ENCODE data around the gene SMARCD3. TPM values are rescaled to one million over a fixed set of nuclear protein-coding genes. Genes with fewer than 3 reads are reported as not detected.

The SMARCD3 gene
- total and polyA plus RNA-seq, 9 of the 15 experiments (the other 6 are each of a cell fraction or from before 2014, with no cell fraction given) = 0.43 to 3.6 (median 2.6) TPM

- TF ChIP-seq KLF16 (IDR thresholded peaks at IDR 0.05) (peak; percentile 69; the same call in 1 of the 2 replicates), DDX20 (tag; IDR thresholded peaks at IDR 0.05; ENCODE audit: low read depth) (no peak), ZMIZ1 (IDR thresholded peaks at IDR 0.05; ENCODE audit: low read depth in 2 of 2, low read length in 2 of 2) (no peak), ZNF780A (CRISPR knock-in tag; IDR thresholded peaks at IDR 0.05) (no peak), HNRNPL (IDR thresholded peaks at IDR 0.05; ENCODE audit: low read depth, low read length) (no peak), RAD21 (CRISPR knock-in tag; conservative IDR thresholded peaks at IDR 0.05 in 1 of 2, IDR thresholded peaks at IDR 0.05 in 1 of 2) (peak; percentile 69 to 78), TOE1 (IDR thresholded peaks at IDR 0.05; ENCODE audit: borderline replicate concordance) (no peak), TOE1 (CRISPR knock-in tag; IDR thresholded peaks at IDR 0.05; ENCODE audit: borderline replicate concordance, low read depth) (no peak)
These were observed 4.2 kb downstream of the SMARCD3 start (continued) for GRCh38 chr7:151244196-151244840.

Measured in K562 (cell line).